B cell (primary cell): ENCODE measurements around the gene ARHGAP29. TPM values are rescaled to one million over a fixed set of nuclear protein-coding genes. Genes with fewer than 3 reads are reported as not detected.
"Not testable (repeated sequence)": the region's sequence is repeated elsewhere in the genome, so short reads cannot be mapped to it uniquely, and the experiment has no call there.

Experiments used
- ATAC-seq: fragments of 200-7000 bp; cut with Tn5 transposase; one replicate; pipeline ENCODE4 v1.10.0; 2021; ENCODE audit warnings: low read depth, mild to moderate bottlenecking, moderate number of reproducible peaks, moderate library complexity
- CTCF ChIA-PET: fragments of 350-600 bp; sonication (Branson Sonifier 250); formaldehyde crosslinking; loops from one replicate; lab custom pipeline; 2021; ENCODE audit warnings: antibody characterized with exemption, inconsistent platforms; lab: Charles Lee
- POLR2A ChIA-PET: fragments of 350-600 bp; sonication (Branson Sonifier 250); formaldehyde crosslinking; loops from one replicate; lab custom pipeline; 2021; ENCODE audit warnings: antibody characterized with exemption; lab: Charles Lee
- DNase-seq: peaks from one replicate; pipeline ENCODE4 v3.0.0; 2013
- H2AFZ ChIP-seq: 2 replicates; pipeline ENCODE4 v1.6.1; 2012; ENCODE audit warnings: mild to moderate bottlenecking, low read depth, low read length; ENCODE audit not compliant: insufficient read depth, poor library complexity, severe bottlenecking
- H3K27ac ChIP-seq, 2 donors: 1 replicate in 1 of 2; 2 replicates in 1 of 2; pipeline ENCODE4 v1.5.1; 2012 to 2013; ENCODE audit warnings: low read length in 2 of 2, mild to moderate bottlenecking in 2 of 2, moderate library complexity in 1 of 2
- H3K27me3 ChIP-seq, 4 experiments: fragments of 200-600 bp in 1 of 4; sonication (generic) in 1 of 4; replicated peaks in 1 of 4; 1 replicate in 2 of 4; 2 replicates in 2 of 4; pipeline versions ENCODE4 v1.6.1 to v1.7.0; 2013 to 2016; ENCODE audit warnings: low read length in 3 of 4, mild to moderate bottlenecking in 2 of 4, mixed read lengths in 1 of 4, moderate library complexity in 1 of 4; ENCODE audit not compliant: insufficient read depth in 4 of 4, control insufficient read depth in 3 of 4; ENCODE audit errors: control extremely low read depth in 1 of 4
- H3K36me3 ChIP-seq, 2 experiments: replicated peaks in 1 of 2; 1 replicate in 1 of 2; 2 replicates in 1 of 2; pipeline versions ENCODE4 v1.6.1 to v1.7.1; 2013; ENCODE audit warnings: low read length in 1 of 2; ENCODE audit not compliant: insufficient read depth in 2 of 2, control insufficient read depth in 1 of 2; ENCODE audit errors: control extremely low read depth in 1 of 2, extremely low read depth in 1 of 2
- H3K4me1 ChIP-seq, 2 donors: fragments of 200-600 bp in 1 of 2; sonication (generic) in 1 of 2; 1 replicate in 1 of 2; 2 replicates in 1 of 2; pipeline versions ENCODE4 v1.5.1 to v1.6.1; 2013 to 2017; ENCODE audit warnings: low read length in 2 of 2; ENCODE audit not compliant: control insufficient read depth in 2 of 2, insufficient read depth in 2 of 2
- H3K4me2 ChIP-seq: replicated peaks from 2 replicates; pipeline ENCODE3; 2012; ENCODE audit warnings: mild to moderate bottlenecking, low read depth, low read length; ENCODE audit not compliant: poor library complexity, severe bottlenecking
- H3K4me3 ChIP-seq, 5 experiments: fragments of 200-600 bp in 1 of 5; sonication (generic) in 1 of 5; 1 replicate in 3 of 5; 2 replicates in 2 of 5; pipeline versions ENCODE4 v1.5.1 to v1.7.0; 2011 to 2016; ENCODE audit warnings: low read length in 4 of 5, mild to moderate bottlenecking in 4 of 5, low read depth in 2 of 5, control low read depth in 1 of 5, moderate library complexity in 1 of 5; ENCODE audit not compliant: insufficient read depth in 1 of 5; ENCODE audit errors: control extremely low read depth in 1 of 5, extremely low read depth in 1 of 5
- H3K79me2 ChIP-seq: fragments of 200-600 bp; sonication (generic); one replicate; pipeline ENCODE4 v1.6.0; 2016; ENCODE audit warnings: low read length; ENCODE audit not compliant: control insufficient read depth, insufficient read depth
- H3K9ac ChIP-seq: fragments of 200-600 bp; sonication (generic); 2 replicates; pipeline ENCODE4 v1.6.1; 2017; ENCODE audit warnings: mild to moderate bottlenecking, low read length, moderate library complexity
- H3K9me3 ChIP-seq, 3 donors: one replicate each; pipeline versions ENCODE4 v1.6.1 to v1.7.1; 2013; ENCODE audit warnings: low read length in 2 of 3; ENCODE audit not compliant: control insufficient read depth in 2 of 3, insufficient read depth in 1 of 3; ENCODE audit errors: control extremely low read depth in 1 of 3
- H4K20me1 ChIP-seq: 2 replicates; pipeline ENCODE4 v1.6.0; 2012; ENCODE audit warnings: mild to moderate bottlenecking, low read length; ENCODE audit not compliant: insufficient read depth, control insufficient read depth, poor library complexity, severe bottlenecking
- H3K27ac Mint-ChIP-seq: one replicate; pipeline ENCODE4 v1.8.0; 2021; ENCODE audit warnings: mixed read lengths
- H3K27me3 Mint-ChIP-seq: one replicate; pipeline ENCODE4 v1.8.0; 2021; ENCODE audit warnings: mixed read lengths
- H3K4me1 Mint-ChIP-seq: one replicate; pipeline ENCODE4 v1.8.0; 2021; ENCODE audit warnings: mixed read lengths
- H3K4me3 Mint-ChIP-seq: one replicate; pipeline ENCODE4 v1.8.0; 2021; ENCODE audit warnings: mixed read lengths
- H3K9me3 Mint-ChIP-seq: one replicate; pipeline ENCODE4 v1.8.0; 2022; ENCODE audit warnings: mixed read lengths; ENCODE audit not compliant: insufficient read depth
- CTCF ChIP-seq: fragments of 200-600 bp; IDR thresholded peaks from one replicate; pipeline ENCODE4 v1.8.0; 2022; ENCODE audit warnings: antibody characterized with exemption, mild to moderate bottlenecking
- EZH2 ChIP-seq: IDR thresholded peaks from 2 replicates; pipeline ENCODE4 v1.6.1; 2012; ENCODE audit warnings: borderline replicate concordance, low read depth, mild to moderate bottlenecking, moderate library complexity, low read length; ENCODE audit not compliant: insufficient read depth, poor library complexity, severe bottlenecking
- WGBS: methylation state at CpG from one replicate; pipeline ENCODE4 v1.1.5; 2013; ENCODE audit warnings: missing lambda C conversion rate; ENCODE audit not compliant: insufficient coverage; 5-methylcytosine and 5-hydroxymethylcytosine counted together
- intact Hi-C: fragments of 100-400 bp; cut with micrococcal nuclease; formaldehyde crosslinking; loops from one replicate; pipeline ENCODE4 v1.10.0; 2022
- polyA plus RNA-seq: library from polyadenylated mRNA; depleted of rRNA; stranded (reverse); fragments of >200 nt; gene quantifications from 2 replicates; pipeline ENCODE4 v1.2.3, GENCODE V29; 2012
- total RNA-seq, 2 donors: library from RNA; stranded (reverse); fragments of 120-200 nt in 1 of 2; gene quantifications; 1 replicate in 1 of 2; 2 replicates in 1 of 2; pipeline versions ENCODE4 v1.2.3 to v1.2.4, GENCODE V29; 2013 to 2022

Gene ARHGAP29
- total and polyA plus RNA-seq, 2 donors (not counting 1 experiment from before 2014, with no cell fraction given) = not detected

- peaks cover 7% of the 10 kb centered on the region for H3K27me3 Mint-ChIP-seq
- DNase-seq (no peak), ATAC-seq (no peak)
- H3K79me2 ChIP-seq = no peaks in the 10 kb centered on the region
- no peaks in the 10 kb centered on the region for H3K27me3 ChIP-seq
- intact Hi-C loops = no loop called here
- H3K4me3 Mint-ChIP-seq = no peak overlapping the region
- ChIA-PET POLR2A (no interaction called here), CTCF (no interaction called here)
- H4K20me1 ChIP-seq = no peaks in the 10 kb centered on the region
- no peak overlapping the region for H3K4me3 ChIP-seq
- H3K9me3 Mint-ChIP-seq = no peaks in the 10 kb centered on the region
- no peak overlapping the region for H3K27ac ChIP-seq
- H2AFZ ChIP-seq = no peak overlapping the region
- no peaks in the 10 kb centered on the region for H3K36me3 ChIP-seq
- WGBS = 96% methylated on average over 2 of the region's 3 CpGs
- TF ChIP-seq CTCF (no peak), EZH2 (no peak)
- H3K27ac Mint-ChIP-seq = no peak overlapping the region
- H3K4me1 ChIP-seq = no peaks in the 10 kb centered on the region
- H3K4me2 ChIP-seq = no peak overlapping the region
- no peaks in the 10 kb centered on the region for H3K9me3 ChIP-seq
- H3K9ac ChIP-seq = no peak overlapping the region
- no peaks in the 10 kb centered on the region for H3K4me1 Mint-ChIP-seq
These were observed 68.3 kb downstream of the ARHGAP29 start for GRCh38 chr1:94169126-94169525.

- Histone ChIP-seq H3K36me3 (no peaks in the 10 kb centered on the region), H3K4me3 (no peak overlapping the region), H3K27me3 (peaks cover 0 to 3% (median 0%) of the 10 kb centered on the region in 4 experiments), H4K20me1 (no peaks in the 10 kb centered on the region), H3K4me2 (no peak overlapping the region), H3K4me1 (no peaks in the 10 kb centered on the region), H3K9me3 (no peaks in the 10 kb centered on the region), H3K9ac (no peak overlapping the region), H3K79me2 (no peaks in the 10 kb centered on the region), H2AFZ (no peak overlapping the region), H3K27ac (no peak overlapping the region)
- ChIA-PET POLR2A (no interaction called here), CTCF (no interaction called here)
- 100% methylated on average over 2 of the region's 5 CpGs for WGBS
- Mint-ChIP-seq H3K4me1 (no peaks in the 10 kb centered on the region), H3K9me3 (no peaks in the 10 kb centered on the region), H3K4me3 (no peak overlapping the region), H3K27ac (no peak overlapping the region), H3K27me3 (peaks cover 16% of the 10 kb centered on the region)
- no peak for TF ChIP-seq CTCF
- no peak for TF ChIP-seq EZH2
- DNase-seq (no peak), ATAC-seq (no peak)
- intact Hi-C loops = no loop called here
These were observed 71.5 kb downstream of the ARHGAP29 start for GRCh38 chr1:94165843-94166242.

GRCh38 chr1:94164885-94165284 lies 72.5 kb downstream of the ARHGAP29 start:
- DNase-seq, ATAC-seq, H3K36me3 ChIP-seq, H3K27me3 ChIP-seq, H3K4me2 ChIP-seq, H3K9me3 Mint-ChIP-seq, CTCF ChIA-PET, H3K4me1 Mint-ChIP-seq, intact Hi-C loops, H3K27ac ChIP-seq, H3K79me2 ChIP-seq, H3K4me3 Mint-ChIP-seq, H3K4me3 ChIP-seq, H2AFZ ChIP-seq, H3K9ac ChIP-seq, H3K4me1 ChIP-seq, H4K20me1 ChIP-seq, POLR2A ChIA-PET, H3K27ac Mint-ChIP-seq, H3K9me3 ChIP-seq: not testable (repeated sequence)
- peaks cover 17% of the 10 kb centered on the region for H3K27me3 Mint-ChIP-seq
- WGBS = 100% methylated on average over 1 of the region's 2 CpGs
